Stimulated activated CD8-positive, alpha-beta memory T cell treated with anti-CD3 and anti-CD28 coated beads, Interleukin-7, amount 100 ng/mL, for 24 hours (primary cell): ENCODE data around the gene IQCC.
"Not testable (repeated sequence)": the region's sequence is repeated elsewhere in the genome, so short reads cannot be mapped to it uniquely, and the experiment has no call there.

Experiments used
- DNase-seq: peaks from one replicate; pipeline ENCODE4 v3.0.0-alpha.2; 2020; ENCODE audit warnings: low read depth

Gene IQCC

GRCh38 chr1:32205401-32206370, at the start of gene IQCC:
IQCC (plus strand) TSS chr1:32205671; CDS start chr1:32205682, 11 bp downstream.
- DNase-seq: peak; percentile 72

- DNase-seq: no peak
Observed at GRCh38 chr1:32159189-32159588, 46.3 kb upstream of the IQCC start.

GRCh38 chr1:32163405-32163804, 42.1 kb upstream of the IQCC start:
- DNase-seq: no peak

- DNase-seq: not testable (repeated sequence)
Observed at GRCh38 chr1:32165633-32166032, 39.8 kb upstream of the IQCC start.

- DNase-seq: no peak
Observed at GRCh38 chr1:32170991-32171390, 34.5 kb upstream of the IQCC start.

GRCh38 chr1:32172621-32173245, 32.7 kb upstream of the IQCC start:
- DNase-seq: no peak

- no peak for DNase-seq
Observed at GRCh38 chr1:32178380-32179192, 26.9 kb upstream of the IQCC start.

- no peak for DNase-seq
Observed at GRCh38 chr1:32179193-32179442, 26.4 kb upstream of the IQCC start.

- peak; percentile 74 for DNase-seq
Observed at GRCh38 chr1:32179443-32180185, 25.9 kb upstream of the IQCC start, which contains the start of gene TXLNA. TXLNA (plus strand) TSS chr1:32179675; CDS start chr1:32180346, 671 bp downstream.

- no peak for DNase-seq
Observed at GRCh38 chr1:32180186-32181060, 25.0 kb upstream of the IQCC start.

- DNase-seq: no peak
Observed at GRCh38 chr1:32181065-32181464, 24.4 kb upstream of the IQCC start.

- DNase-seq: no peak
Observed at GRCh38 chr1:32181563-32181962, 23.9 kb upstream of the IQCC start.

GRCh38 chr1:32182060-32182459, 23.4 kb upstream of the IQCC start:
- no peak for DNase-seq

GRCh38 chr1:32184650-32185049, 20.8 kb upstream of the IQCC start:
- no peak for DNase-seq

GRCh38 chr1:32186077-32186476, 19.4 kb upstream of the IQCC start:
- no peak for DNase-seq

GRCh38 chr1:32186491-32186890, 19.0 kb upstream of the IQCC start:
- DNase-seq: no peak

GRCh38 chr1:32187850-32188249, 17.6 kb upstream of the IQCC start:
- DNase-seq: no peak

GRCh38 chr1:32192220-32192948, 13.1 kb upstream of the IQCC start:
- no peak for DNase-seq

- DNase-seq: no peak
Observed at GRCh38 chr1:32194984-32195383, 10.5 kb upstream of the IQCC start.

GRCh38 chr1:32195531-32195930, 9.9 kb upstream of the IQCC start:
- DNase-seq: no peak
